ENCODE data around the gene FAM47A. TPM values are rescaled to one million over a fixed set of nuclear protein-coding genes. Genes with fewer than 3 reads are reported as not detected.

FAM47A gene
- not detected for total RNA-seq

DNA sequence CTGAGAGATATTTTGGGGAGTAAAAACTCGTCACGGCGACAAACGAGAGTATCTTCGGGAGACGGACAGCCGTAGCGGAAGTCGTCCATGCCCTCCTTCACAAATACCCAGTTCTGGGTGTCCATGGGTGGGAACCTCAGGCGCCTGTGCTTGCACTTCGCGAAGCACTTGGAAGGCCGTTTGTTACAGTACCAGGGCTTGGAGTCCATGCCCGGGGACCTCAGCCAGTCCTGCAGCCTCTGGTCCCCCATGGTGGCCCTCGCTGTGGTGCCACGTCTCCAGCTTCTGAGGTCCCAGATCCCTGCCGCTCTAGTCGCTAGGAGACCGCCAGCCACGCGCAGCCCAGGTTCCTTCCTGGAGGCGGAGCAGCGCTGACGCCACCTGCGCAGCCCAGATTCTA, at the start of gene FAM47A:
FAM47A (minus strand) TSS at position 287 of the 400 bp plus-strand sequence; CDS start at position 251, 36 bp downstream.
- Histone ChIP-seq H3K36me3 (no peaks in the 10 kb centered on the region), H3K9me3 (no peaks in the 10 kb centered on the region), H3K4me3 (no peak within 1 kb of the TSS), H3K27ac (no peak within 1 kb of the TSS), H3K27me3 (no peaks in the 10 kb centered on the region), H3K4me1 (no peaks in the 10 kb centered on the region), H3K9ac (ENCODE audit: low read depth in 2 of 2, low read length in 2 of 2) (no peak within 1 kb of the TSS)
- intact Hi-C loops (cut with DNase I) = no loop called here
- no peak for DNase-seq
- TF ChIP-seq, protein P1, sequence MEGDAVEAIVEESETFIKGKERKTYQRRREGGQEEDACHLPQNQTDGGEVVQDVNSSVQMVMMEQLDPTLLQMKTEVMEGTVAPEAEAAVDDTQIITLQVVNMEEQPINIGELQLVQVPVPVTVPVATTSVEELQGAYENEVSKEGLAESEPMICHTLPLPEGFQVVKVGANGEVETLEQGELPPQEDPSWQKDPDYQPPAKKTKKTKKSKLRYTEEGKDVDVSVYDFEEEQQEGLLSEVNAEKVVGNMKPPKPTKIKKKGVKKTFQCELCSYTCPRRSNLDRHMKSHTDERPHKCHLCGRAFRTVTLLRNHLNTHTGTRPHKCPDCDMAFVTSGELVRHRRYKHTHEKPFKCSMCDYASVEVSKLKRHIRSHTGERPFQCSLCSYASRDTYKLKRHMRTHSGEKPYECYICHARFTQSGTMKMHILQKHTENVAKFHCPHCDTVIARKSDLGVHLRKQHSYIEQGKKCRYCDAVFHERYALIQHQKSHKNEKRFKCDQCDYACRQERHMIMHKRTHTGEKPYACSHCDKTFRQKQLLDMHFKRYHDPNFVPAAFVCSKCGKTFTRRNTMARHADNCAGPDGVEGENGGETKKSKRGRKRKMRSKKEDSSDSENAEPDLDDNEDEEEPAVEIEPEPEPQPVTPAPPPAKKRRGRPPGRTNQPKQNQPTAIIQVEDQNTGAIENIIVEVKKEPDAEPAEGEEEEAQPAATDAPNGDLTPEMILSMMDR (IDR thresholded peaks at IDR 0.05) = no peak

DNA sequence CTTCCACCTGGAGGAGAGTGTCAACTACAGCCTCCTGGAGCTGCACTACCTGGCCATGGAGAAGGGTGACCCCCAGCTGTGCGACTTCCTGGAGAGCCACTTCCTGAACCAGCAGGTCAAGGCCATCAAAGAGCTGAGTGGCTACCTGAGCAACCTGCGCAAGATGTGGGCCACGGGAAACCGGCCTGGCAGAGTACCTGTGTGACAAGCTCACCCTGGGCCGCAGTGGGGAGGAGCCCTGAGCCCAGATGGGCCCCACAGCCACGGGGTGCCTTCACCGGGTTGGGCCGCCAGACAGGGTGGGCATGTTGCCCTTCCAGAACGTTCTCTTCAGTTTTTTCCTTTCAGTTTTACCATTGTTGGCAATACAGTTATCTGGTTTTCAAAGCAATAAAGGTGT, 15.2 kb upstream of the FAM47A start:
- TF ChIP-seq, protein P1 (IDR thresholded peaks at IDR 0.05) = no peak
- H3K9me3 ChIP-seq = no peaks in the 10 kb centered on the region
- intact Hi-C loops (cut with DNase I) = no loop called here
- no peak overlapping the region for H3K27ac ChIP-seq
- no peaks in the 10 kb centered on the region for H3K36me3 ChIP-seq
- no peaks in the 10 kb centered on the region for H3K27me3 ChIP-seq
- H3K9ac ChIP-seq (ENCODE audit: low read depth in 2 of 2, low read length in 2 of 2) = no peak overlapping the region
- no peak for DNase-seq
- no peaks in the 10 kb centered on the region for H3K4me1 ChIP-seq
- H3K4me3 ChIP-seq = no peak overlapping the region

DNA sequence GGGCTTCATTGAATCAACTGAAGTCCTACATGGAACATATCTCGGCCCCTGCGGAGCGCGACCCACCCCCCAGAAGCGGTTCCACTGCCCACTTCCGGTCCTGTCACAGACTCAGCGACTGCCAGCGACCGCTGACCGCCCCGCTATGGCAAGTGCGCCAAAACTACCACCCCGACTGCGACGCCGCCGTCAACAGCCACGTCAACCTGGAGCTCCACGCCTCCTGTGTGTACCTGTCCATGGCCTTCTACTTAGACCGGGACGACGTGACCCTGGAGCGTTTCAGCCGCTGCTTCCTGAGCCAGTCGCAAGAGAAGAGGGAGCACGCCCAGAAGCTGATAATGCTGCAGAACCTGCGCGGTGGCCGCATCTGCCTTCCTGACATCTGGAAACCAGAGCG, 14.8 kb upstream of the FAM47A start:
- Histone ChIP-seq H3K9me3 (no peaks in the 10 kb centered on the region), H3K36me3 (no peaks in the 10 kb centered on the region), H3K27ac (no peak overlapping the region), H3K4me3 (no peak overlapping the region), H3K9ac (ENCODE audit: low read depth in 2 of 2, low read length in 2 of 2) (no peak overlapping the region), H3K27me3 (no peaks in the 10 kb centered on the region), H3K4me1 (no peaks in the 10 kb centered on the region)
- no peak for DNase-seq
- TF ChIP-seq, protein P1 (IDR thresholded peaks at IDR 0.05) = no peak
- intact Hi-C loops (cut with DNase I) = no loop called here

DNA sequence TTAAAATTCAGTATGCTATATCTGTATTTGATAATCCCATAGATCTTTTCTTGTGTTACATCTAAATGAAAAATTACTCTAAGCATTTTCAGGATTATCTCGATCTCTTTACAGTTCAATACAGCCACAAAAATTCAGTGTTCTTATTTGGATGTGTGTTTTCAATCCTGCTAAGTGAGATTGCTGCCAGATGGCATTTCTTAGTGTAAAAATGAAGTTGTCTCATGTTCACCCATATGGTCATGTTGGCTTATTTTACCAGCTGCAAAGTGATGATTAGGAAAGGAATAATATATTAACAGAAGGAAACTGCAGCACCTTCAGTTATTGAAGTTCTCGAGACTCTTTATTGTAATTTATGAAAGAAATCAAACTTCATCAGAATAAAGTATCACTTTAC, 12.1 kb upstream of the FAM47A start:
- no peak for DNase-seq
- no peak overlapping the region for H3K4me3 ChIP-seq
- H3K9ac ChIP-seq (ENCODE audit: low read depth in 2 of 2, low read length in 2 of 2) = no peak overlapping the region
- no peaks in the 10 kb centered on the region for H3K9me3 ChIP-seq
- H3K4me1 ChIP-seq = no peaks in the 10 kb centered on the region
- no peaks in the 10 kb centered on the region for H3K36me3 ChIP-seq
- H3K27ac ChIP-seq = no peak overlapping the region
- H3K27me3 ChIP-seq = no peaks in the 10 kb centered on the region
- intact Hi-C loops (cut with DNase I) = no loop called here
- TF ChIP-seq, protein P1 (IDR thresholded peaks at IDR 0.05) = no peak

DNA sequence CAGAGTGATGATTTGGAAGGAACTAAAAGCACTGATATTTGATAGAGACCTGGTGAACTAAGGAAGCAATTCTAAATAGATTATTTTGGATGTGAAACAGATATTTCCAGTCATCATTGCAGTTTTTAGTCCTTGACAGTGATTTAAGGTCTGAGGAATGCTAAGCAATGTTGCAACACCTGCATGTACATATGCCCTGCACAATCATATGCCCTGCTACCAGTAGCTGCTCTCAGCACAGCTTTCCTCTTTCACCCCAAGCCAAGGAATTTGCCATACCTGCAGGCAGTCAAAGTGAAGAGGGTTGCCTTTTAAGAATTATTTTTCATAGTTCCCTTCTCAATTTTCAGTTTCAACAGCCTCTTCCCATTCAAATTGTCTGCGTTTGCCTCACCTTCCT, 8.7 kb upstream of the FAM47A start:
- H3K9ac ChIP-seq (ENCODE audit: low read depth in 2 of 2, low read length in 2 of 2) = no peak overlapping the region
- no peaks in the 10 kb centered on the region for H3K9me3 ChIP-seq
- no peak overlapping the region for H3K4me3 ChIP-seq
- H3K27me3 ChIP-seq = no peaks in the 10 kb centered on the region
- TF ChIP-seq, protein P1 (IDR thresholded peaks at IDR 0.05) = no peak
- no peak for DNase-seq
- H3K4me1 ChIP-seq = no peaks in the 10 kb centered on the region
- intact Hi-C loops (cut with DNase I) = no loop called here
- no peaks in the 10 kb centered on the region for H3K36me3 ChIP-seq
- H3K27ac ChIP-seq = no peak overlapping the region

Measured in colonic mucosa (tissue), 4 donors.